Ascending aorta (tissue), 2 donors: Measurements from ENCODE around the gene PHACTR3. TPM values are rescaled to one million over a fixed set of nuclear protein-coding genes. Genes with fewer than 3 reads are reported as not detected.

ENCODE experiments used
- DNase-seq, 2 donors: peaks; one replicate each; pipeline ENCODE4 v3.0.0-alpha.2; 2019; ENCODE audit warnings: low spot score in 2 of 2
- H3K27ac ChIP-seq, 2 donors: fragments of 200-600 bp; sonication (generic); one replicate each; pipeline ENCODE4 v1.5.1; 2016 to 2017; ENCODE audit warnings: mild to moderate bottlenecking in 1 of 2
- H3K27me3 ChIP-seq: fragments of 200-600 bp; sonication (generic); one replicate; pipeline ENCODE4 v1.5.1; 2017
- H3K36me3 ChIP-seq, 2 donors: fragments of 200-600 bp; sonication (generic); one replicate each; pipeline ENCODE4 v1.5.1; 2016
- H3K4me1 ChIP-seq, 2 donors: fragments of 200-600 bp; sonication (generic); one replicate each; pipeline ENCODE4 v1.5.1; 2016 to 2017; ENCODE audit warnings: mild to moderate bottlenecking in 1 of 2
- H3K4me3 ChIP-seq, 2 donors: fragments of 200-600 bp; sonication (generic); one replicate each; pipeline ENCODE4 v1.5.1; 2016 to 2017; ENCODE audit warnings: mild to moderate bottlenecking in 1 of 2
- H3K9me3 ChIP-seq, 2 donors: fragments of 200-600 bp; sonication (generic); one replicate each; pipeline ENCODE4 v1.5.1; 2016
- intact Hi-C: fragments of 100-400 bp; cut with DNase I; formaldehyde crosslinking; loops from one replicate; pipeline ENCODE4 v1.15.1; 2023
- total RNA-seq: library from RNA; depleted of rRNA; stranded (reverse); fragments of >200 nt; gene quantifications from one replicate; pipeline ENCODE4 v1.1.0, GENCODE V29; 2016
- TF ChIP-seq, protein P1 (sequence below), 3 experiments: fragments of 200-600 bp in 2 of 3; fragments of 450-650 bp in 1 of 3; sonication (generic) in 2 of 3; IDR thresholded peaks; one replicate each; pipeline ENCODE4 v1.5.1; 2016 to 2019; ENCODE audit warnings: antibody characterized with exemption in 3 of 3, mild to moderate bottlenecking in 1 of 3, moderate library complexity in 1 of 3

PHACTR3 gene
- total RNA-seq, 1 donor from 2014 or later: not detected

DNA sequence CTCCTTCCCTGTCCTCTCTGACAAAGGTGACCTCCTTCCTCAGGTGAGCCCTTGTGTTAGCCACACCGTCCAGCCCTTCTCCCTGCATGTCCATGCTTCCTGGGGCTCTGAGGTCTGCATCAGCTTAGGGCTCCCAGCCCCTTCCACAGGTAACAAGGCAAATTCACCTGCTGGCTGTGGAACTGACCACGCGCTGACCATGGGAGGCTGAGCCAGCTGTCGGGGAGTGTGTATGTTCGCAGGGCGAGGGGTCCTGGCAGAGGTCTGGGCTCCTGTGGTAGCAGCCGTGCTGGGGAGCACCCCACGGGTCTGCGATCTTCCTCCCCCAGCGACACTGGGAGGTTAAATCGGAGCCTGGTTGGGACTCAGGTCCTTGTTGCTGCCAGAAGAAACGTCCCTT, 136.7 kb downstream of the PHACTR3 start:
- intact Hi-C loops: no loop called here
- Histone ChIP-seq H3K27me3 (no peaks in the 10 kb centered on the region), H3K36me3 (no peaks in the 10 kb centered on the region), H3K9me3 (no peaks in the 10 kb centered on the region), H3K4me3 (no peak overlapping the region), H3K4me1 (no peaks in the 10 kb centered on the region), H3K27ac (no peak overlapping the region)
- TF ChIP-seq, protein P1, sequence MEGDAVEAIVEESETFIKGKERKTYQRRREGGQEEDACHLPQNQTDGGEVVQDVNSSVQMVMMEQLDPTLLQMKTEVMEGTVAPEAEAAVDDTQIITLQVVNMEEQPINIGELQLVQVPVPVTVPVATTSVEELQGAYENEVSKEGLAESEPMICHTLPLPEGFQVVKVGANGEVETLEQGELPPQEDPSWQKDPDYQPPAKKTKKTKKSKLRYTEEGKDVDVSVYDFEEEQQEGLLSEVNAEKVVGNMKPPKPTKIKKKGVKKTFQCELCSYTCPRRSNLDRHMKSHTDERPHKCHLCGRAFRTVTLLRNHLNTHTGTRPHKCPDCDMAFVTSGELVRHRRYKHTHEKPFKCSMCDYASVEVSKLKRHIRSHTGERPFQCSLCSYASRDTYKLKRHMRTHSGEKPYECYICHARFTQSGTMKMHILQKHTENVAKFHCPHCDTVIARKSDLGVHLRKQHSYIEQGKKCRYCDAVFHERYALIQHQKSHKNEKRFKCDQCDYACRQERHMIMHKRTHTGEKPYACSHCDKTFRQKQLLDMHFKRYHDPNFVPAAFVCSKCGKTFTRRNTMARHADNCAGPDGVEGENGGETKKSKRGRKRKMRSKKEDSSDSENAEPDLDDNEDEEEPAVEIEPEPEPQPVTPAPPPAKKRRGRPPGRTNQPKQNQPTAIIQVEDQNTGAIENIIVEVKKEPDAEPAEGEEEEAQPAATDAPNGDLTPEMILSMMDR (IDR thresholded peaks at IDR 0.05): no peak
- no peak for DNase-seq

DNA sequence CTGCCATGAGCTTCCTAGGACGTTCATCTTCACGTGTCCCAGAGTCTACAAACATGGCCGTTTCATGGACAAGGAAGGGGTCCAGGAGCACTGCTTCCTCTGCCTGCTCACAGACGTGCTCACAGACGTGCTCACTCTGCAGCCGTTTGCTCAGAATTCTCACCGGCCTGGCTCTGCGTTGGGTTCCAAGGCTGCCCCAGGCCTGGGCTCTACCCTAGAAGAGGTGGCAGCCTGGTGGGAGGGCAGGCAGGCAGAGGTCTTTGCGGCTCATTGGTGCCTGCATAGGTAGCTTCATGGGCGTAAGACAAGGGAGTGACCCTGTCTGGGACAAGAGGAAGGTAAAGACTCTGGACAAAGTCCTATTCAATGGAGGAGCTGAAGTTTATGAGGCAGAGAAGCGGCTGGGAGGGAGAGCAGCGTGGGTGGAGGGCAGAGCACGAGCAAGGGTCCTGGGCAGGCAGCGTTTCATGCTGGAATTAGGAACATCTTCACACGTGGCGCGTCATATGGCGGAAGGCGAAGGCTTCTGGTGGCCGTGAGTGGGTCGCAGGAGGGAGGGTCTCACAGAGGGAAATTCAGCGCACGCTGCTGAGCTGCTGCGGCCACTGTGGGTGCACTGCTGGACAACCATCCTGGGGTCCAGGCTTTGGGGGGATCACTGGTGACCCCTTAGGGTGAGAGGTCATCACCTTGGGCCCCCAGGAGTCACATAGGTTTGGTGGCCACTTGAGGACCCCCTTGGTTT, 138.2 kb downstream of the PHACTR3 start:
- H3K36me3 ChIP-seq: no peaks in the 10 kb centered on the region
- no peak overlapping the region for H3K27ac ChIP-seq
- H3K4me1 ChIP-seq: no peaks in the 10 kb centered on the region
- TF ChIP-seq, protein P1 (IDR thresholded peaks at IDR 0.05): no peak
- intact Hi-C loops: no loop called here
- DNase-seq: no peak
- H3K4me3 ChIP-seq: no peak overlapping the region
- H3K9me3 ChIP-seq: no peaks in the 10 kb centered on the region
- no peaks in the 10 kb centered on the region for H3K27me3 ChIP-seq

DNA sequence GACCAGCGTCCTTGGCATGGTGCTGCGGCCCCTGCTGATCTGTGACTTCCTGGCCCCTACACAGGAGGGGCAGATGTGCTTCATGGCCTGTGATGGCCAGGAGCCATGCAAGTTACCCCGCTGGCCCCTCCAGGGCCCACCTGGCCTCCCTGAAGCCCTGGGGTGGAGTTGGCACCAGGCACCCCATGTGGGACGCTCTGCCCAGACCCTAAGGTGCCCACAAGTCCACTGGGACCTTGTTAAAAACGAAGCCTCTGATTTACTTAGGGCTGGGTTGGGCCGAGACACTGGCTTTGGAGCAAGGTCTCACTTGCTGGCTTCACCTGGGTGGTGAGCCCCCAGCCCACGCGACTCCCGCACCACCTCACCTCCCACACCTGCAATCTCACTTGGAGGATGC, 139.0 kb downstream of the PHACTR3 start:
- H3K27ac ChIP-seq: no peak overlapping the region
- no peaks in the 10 kb centered on the region for H3K9me3 ChIP-seq
- no peak overlapping the region for H3K4me3 ChIP-seq
- intact Hi-C loops: no loop called here
- H3K36me3 ChIP-seq: no peaks in the 10 kb centered on the region
- TF ChIP-seq, protein P1 (IDR thresholded peaks at IDR 0.05): no peak
- H3K4me1 ChIP-seq: peaks cover 0 to 1% of the 10 kb centered on the region in 2 donors
- no peak for DNase-seq
- no peaks in the 10 kb centered on the region for H3K27me3 ChIP-seq

DNA sequence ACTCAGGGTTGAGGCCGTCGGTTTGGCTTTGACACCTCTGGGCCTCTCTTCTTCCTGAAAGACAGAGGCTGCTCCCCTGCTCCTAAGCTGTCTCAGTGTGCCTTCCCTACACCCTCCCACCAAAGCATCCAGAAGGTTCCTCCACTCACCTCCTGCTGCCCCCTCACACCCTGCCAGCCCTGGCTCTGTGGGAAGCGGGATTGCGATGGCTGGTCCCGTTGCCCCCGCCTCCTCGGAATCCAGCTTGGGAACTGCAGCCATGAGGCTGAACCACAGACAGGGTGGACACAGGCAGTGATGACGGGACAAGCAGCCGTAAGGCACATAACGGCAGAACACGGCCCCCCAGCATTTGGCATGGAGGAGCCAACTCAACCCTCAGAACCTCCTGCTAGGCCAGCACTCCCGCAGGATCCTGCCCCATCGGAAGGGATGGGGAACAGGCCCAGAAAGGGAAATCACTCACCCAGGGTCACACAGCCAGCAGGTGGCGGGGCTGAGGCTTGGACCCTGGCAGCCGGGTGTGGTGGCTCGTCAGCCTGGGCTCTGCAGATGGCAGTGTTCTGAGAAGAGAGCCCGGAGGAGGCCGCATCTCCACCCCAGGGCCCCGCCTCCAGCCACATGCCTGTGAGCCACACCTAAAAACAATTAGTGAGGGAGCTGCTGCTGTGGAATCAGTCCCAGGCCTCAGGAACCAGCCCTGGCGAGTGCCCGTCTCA, 139.6 kb downstream of the PHACTR3 start:
- peaks cover 0 to 5% of the 10 kb centered on the region in 2 donors for H3K4me1 ChIP-seq
- TF ChIP-seq, protein P1 (IDR thresholded peaks at IDR 0.05): no peak
- no peaks in the 10 kb centered on the region for H3K27me3 ChIP-seq
- no peak overlapping the region for H3K4me3 ChIP-seq
- no peaks in the 10 kb centered on the region for H3K9me3 ChIP-seq
- H3K27ac ChIP-seq: no peak overlapping the region
- DNase-seq: no peak
- no peaks in the 10 kb centered on the region for H3K36me3 ChIP-seq
- intact Hi-C loops: no loop called here

DNA sequence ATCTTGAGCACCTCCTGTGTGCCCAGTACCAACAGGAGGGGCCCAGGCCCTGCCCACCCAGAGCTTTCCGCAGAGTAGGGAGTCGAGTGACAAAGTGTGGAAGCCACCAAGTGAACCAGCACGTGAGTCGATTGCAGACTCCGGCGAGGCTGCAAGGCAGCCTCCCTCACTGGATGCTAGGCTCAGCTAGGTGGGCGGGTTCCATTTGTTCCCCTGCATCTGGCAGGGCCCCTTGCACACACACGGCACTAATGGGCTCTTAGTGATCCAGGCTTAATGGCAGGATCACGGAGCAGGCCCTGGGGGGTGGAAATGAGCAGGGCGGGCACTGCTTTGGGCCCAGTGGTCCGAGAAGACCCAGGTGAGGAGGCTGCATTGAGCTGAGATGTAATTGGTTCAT, 140.4 kb downstream of the PHACTR3 start:
- H3K4me1 ChIP-seq: peaks cover 0 to 7% of the 10 kb centered on the region in 2 donors
- H3K9me3 ChIP-seq: no peaks in the 10 kb centered on the region
- TF ChIP-seq, protein P1 (IDR thresholded peaks at IDR 0.05): no peak
- H3K27ac ChIP-seq: no peak overlapping the region
- intact Hi-C loops: no loop called here
- H3K4me3 ChIP-seq: no peak overlapping the region
- DNase-seq: no peak
- H3K27me3 ChIP-seq: no peaks in the 10 kb centered on the region
- H3K36me3 ChIP-seq: no peaks in the 10 kb centered on the region
